GM21717 (cell line): Measurements from ENCODE around the gene LRRC17.
"Not testable (repeated sequence)": the region's sequence is repeated elsewhere in the genome, so short reads cannot be mapped to it uniquely, and the experiment has no call there.

Experiments
- ATAC-seq: cut with Tn5 transposase; IDR thresholded peaks from one replicate; pipeline ENCODE4 v1.9.1; 2021; ENCODE audit warnings: mild to moderate bottlenecking, moderate library complexity; ENCODE audit not compliant: unreplicated experiment

LRRC17 gene

DNA sequence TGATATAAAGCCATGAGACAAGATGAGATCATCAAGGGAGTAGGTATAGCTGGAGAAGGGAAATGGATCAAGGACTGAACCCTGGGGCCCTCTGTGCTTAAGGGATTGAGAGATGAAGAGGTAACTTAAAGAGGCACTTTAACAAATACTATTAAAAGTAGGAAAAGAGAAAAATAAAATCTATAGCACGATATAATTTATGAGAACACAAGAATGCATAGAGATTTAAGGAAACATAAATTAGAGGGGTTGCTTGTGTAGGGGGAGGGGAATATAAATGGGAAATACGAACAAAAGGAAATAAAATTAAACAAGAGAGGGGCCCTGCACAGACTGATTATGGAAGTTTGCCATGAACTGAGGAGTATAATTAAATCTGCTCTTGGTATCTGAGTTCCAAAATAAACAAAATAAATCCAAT, 15.6 kb upstream of the LRRC17 start:
- no peak for ATAC-seq

GRCh38 chr7:102897856-102898531, 14.8 kb upstream of the LRRC17 start:
- ATAC-seq, result no peak

DNA sequence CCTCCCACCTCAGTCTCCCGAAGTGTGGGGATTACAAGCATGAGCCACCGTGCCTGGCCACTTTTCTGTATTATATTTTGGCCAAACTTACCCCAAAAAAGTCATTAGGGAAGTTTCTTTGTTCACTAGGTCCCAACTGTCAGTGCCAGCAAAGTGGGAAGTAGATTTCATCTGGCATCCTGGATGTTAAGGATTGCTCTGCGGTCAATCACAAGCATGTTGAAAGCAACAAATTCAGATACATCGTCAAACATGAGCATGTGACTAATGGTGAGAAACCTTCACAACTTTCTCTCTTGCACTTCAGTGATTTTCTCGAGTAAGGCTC, 14.3 kb upstream of the LRRC17 start:
- ATAC-seq, result no peak

- not testable (repeated sequence) for ATAC-seq
These were observed 10.7 kb upstream of the LRRC17 start for GRCh38 chr7:102902052-102902451.

GRCh38 chr7:102903576-102903975, 9.2 kb upstream of the LRRC17 start:
- ATAC-seq, result not testable (repeated sequence)

GRCh38 chr7:102908676-102909075, 4.1 kb upstream of the LRRC17 start:
- no peak for ATAC-seq

DNA sequence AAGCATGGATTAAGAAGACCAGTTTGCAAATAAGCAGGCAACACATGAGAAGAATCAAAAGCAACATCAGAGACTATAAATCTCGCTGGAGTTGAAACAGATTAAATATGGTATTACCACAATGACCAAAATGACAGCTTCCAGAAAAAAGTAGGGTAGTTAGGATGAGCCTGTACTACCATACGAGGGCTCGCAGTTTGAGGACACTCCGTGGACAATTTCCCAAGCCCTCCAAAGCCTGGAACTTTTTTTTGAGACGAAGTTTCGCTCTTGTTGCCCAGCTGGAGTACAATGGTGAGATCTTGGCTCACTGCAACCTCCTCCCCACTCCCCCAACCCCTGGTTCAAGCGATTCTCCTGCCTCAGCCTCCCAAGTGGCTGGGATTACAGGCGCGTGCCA, 1.0 kb downstream of the LRRC17 start:
- no peak for ATAC-seq

- ATAC-seq, result no peak
These were observed 1.8 kb downstream of the LRRC17 start for GRCh38 chr7:102914585-102914984.

DNA sequence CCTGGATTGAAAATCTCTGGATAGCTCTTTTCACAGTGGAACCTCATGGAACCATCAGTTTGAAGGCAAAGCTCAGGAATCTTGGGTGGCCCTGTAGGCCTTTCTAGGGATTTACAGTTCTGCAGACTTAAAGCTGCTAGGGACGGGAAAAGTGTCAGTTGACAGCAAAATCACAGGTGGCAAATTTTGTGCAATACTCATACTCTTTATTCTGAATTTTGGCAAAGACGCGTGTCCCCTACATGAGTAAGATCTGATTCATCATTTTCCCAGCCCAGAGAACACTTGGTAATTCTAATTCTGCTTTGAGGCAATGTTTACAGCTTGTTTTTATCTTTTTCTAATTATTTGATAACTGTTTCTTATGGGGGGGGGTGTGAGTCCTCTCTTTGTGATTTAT, 3.6 kb downstream of the LRRC17 start:
- no peak for ATAC-seq

DNA sequence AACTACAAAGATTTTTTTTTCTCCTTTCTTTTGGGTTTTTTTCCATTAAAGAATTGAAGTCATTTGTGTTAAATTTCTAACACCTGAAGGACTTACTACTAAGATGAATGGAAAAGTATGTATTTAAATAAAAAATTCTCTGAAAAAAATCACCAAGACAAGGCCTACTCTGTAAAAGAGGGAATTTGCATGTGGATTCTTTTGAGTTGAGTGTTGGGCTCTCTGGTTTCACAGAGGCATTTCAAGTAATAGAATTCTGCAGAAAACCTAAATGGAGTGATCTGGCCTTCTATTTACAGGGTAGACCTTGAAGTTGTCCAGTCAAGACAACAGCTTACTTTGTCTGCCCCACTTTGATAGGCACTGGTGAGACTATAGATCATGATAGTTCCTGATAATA, 4.1 kb downstream of the LRRC17 start:
- no peak for ATAC-seq

DNA sequence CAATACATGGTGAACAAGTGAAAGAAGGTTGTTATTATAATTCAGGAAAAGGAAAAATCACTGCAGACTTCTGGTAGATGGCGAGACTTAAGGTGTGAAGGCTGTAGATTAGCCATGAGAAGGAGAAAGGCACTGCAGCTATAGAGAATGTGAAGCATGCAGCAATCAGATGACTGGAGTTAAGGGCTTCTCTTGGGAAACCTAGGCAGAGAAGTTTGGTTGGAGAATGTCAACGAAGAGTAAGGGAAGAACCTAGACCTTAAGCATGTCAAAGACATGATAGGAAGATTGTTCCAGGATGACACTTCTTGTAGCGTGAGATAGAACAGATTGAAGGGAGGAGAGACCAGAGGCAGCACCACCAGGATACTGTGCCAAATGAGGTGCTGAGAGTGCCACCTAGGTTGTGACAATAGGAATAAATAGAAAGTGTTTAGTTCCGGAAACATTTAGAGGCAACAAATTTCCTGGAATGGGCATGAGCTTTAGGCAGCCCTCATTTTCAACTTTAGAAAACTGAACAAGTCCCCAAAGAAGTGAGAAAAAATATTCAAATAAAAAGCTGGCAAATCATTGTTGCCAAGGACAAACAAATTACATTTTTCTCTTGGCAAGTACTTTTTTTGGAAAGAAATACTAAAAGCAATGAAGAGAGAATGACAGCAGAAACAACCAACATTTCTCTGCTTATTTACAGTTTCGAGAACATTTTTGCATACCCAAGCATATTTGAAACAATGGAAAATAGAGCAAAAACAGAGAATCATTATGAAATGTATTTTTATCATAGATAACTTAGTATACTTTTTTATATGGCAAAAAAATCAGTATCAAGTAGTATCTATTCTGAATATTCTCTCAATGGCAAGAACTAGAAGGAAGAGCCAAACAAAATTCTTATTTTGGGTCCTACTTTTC, 4.9 kb downstream of the LRRC17 start:
- no peak for ATAC-seq

GRCh38 chr7:102918845-102919244, 6.0 kb downstream of the LRRC17 start:
- ATAC-seq, result no peak

DNA sequence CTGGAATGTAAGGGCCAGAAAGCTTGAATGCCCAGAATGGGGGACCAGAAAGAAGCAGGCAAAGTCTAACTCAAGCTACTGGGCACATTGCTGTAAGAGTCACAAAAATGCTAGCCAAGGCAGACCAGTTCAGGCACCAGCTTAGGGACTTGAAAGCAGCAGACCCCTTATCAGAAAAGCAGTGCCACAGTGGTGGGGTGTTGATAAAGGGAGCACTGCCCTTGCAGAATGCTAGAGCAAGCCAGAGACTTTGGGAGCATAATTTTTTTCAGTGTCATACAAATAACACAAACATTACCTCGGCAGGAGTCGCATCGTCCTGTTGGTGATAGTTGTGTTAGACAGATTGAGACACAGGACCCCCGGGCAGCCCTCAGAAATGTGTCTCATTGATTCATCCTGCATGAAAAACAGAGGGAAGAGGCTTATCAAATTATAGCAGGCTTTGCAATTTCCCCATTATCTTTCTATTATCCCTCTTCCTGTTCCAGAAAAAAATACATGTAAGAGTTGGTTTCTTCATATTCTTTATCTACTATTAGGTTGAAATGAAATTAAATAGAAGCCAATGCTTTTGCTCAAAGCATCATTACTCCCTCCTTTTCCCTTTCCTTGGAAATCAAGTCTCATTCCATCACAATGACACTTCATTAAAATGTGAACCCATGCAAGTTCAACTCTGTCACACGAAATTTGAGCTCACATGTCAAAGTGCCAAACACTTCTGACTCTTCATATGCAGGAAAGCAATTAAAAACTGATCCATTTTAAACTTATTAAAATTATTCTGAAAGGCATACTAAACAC, 13.4 kb downstream of the LRRC17 start:
- no peak for ATAC-seq

DNA sequence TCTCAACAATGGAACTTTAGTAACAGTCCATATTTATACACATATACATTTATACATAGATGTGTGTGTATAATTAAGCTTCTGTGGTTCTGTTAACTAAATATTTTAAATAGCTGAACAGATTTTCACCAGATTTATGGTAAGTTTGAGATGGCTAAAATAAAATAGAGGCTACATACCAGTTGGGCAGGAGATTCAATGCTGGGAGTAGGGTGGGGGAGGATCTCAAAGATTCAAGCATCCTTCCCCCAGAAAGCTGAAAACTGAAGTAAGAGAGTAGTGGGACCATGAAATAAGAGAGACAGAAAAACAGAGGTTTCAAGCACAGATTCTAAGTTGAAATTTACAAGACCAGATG, 14.0 kb downstream of the LRRC17 start:
- no peak for ATAC-seq

DNA sequence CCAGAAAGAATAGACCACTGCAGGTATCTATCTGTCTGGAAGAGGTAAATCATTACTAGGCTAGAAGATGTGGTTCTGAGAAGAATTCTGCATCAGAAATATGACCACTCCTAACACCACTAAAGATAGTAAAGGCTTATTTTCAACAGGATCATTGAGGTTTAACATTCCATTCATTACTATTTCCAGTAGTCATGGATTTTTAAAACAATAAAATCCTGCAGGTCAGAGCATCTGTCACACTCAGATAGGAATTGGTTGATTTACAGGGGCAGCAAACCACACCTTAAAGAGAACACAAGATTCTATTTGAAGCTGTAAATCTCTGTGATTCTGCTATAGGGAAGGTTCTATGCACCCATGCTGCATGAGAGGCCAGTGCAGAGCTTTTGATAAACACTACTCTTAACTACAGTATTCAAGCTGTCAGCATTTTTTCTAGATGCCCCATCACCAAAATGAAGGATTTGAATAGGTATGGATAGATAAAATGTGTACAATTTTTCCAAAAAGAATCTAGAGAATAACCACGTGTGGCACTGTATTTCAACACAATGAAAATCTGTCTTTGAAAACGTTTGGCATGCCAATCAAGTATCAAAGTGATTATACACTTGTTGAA, 14.6 kb downstream of the LRRC17 start:
- ATAC-seq, result no peak

DNA sequence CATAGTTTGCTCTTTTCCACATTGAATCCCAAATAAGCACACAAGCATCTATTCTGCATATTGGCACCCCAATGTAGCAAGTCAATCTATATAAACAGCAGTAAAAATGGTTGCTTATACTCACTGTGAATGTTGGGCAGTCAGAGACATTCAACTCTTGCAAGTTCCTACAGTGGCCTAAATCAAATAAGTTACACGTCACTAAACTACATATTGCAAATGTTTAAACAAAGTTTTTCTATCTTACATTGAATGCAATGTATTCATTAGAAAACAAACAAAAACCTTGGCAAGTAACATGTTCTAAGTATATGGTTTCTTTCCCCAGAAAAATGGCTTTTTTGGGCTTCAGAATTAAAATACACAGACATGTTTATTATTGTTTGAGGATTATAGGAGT, 19.0 kb downstream of the LRRC17 start:
- ATAC-seq, result no peak

DNA sequence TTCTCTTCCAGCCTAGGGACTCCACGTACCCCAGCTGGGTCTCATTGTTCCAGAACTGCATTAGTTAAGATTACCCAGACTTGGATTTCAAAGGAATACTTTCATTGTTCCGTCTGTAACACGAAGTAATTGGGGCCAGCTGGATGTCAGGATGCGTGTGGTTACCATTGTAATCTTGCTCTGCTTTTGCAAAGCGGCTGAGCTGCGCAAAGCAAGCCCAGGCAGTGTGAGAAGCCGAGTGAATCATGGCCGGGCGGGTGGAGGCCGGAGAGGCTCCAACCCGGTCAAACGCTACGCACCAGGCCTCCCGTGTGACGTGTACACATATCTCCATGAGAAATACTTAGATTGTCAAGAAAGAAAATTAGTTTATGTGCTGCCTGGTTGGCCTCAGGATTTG, 21.0 kb downstream of the LRRC17 start:
- ATAC-seq, result no peak

DNA sequence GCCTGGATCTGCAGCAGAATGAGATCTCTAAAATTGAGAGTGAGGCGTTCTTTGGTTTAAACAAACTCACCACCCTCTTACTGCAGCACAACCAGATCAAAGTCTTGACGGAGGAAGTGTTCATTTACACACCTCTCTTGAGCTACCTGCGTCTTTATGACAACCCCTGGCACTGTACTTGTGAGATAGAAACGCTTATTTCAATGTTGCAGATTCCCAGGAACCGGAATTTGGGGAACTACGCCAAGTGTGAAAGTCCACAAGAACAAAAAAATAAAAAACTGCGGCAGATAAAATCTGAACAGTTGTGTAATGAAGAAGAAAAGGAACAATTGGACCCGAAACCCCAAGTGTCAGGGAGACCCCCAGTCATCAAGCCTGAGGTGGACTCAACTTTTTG, 21.4 kb downstream of the LRRC17 start:
- ATAC-seq, result no peak

GRCh38 chr7:102934701-102935100, 21.9 kb downstream of the LRRC17 start:
- ATAC-seq, result no peak

DNA sequence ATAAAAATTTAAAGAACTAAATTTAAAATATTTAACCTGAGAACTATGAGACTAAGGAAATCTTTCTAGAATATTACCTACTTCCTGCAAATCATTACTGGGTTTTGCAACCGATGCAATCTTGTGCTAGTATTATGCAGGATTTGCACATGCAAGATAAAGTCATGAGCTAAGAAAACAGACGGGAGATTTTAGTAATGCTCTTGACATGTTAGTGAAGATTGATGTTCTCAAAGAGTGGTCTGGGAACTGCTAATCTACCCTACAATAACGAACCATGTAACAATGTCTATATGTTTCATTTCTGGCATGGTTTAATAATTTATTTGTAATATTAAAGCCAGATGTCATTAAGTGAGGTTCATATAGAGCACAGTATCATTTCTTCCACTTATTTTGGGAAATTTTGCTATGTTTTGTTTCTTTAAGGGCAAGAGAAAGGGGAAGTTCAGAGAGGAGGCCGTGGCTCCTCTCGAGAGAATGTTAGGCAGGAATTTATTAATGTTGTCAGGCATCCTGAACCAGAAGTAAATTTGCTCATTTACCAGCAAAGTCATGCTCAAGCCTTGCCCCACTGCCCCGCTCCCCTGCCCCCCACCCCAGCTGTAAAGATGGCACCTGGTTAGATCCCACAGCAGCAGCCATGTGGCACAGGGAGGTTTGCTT, 22.8 kb downstream of the LRRC17 start:
- no peak for ATAC-seq

- ATAC-seq, result no peak
These were observed 25.9 kb downstream of the LRRC17 start for GRCh38 chr7:102938679-102939078.
